Parathyroid adenoma (tissue), 2 donors: ENCODE data around the gene KIF26B.

Experiments
- H2AFZ ChIP-seq: fragments of 300-600 bp; sonication (generic); one replicate; pipeline ENCODE4 v1.7.0; 2017; ENCODE audit warnings: antibody characterized with exemption, mild to moderate bottlenecking
- H3K27ac ChIP-seq: fragments of 300-600 bp; sonication (generic); one replicate; pipeline ENCODE4 v1.7.0; 2017
- H3K27me3 ChIP-seq: fragments of 300-600 bp; sonication (generic); one replicate; pipeline ENCODE4 v1.7.0; 2017; ENCODE audit warnings: low read length; ENCODE audit not compliant: control insufficient read depth, insufficient read depth
- H3K36me3 ChIP-seq: fragments of 300-600 bp; sonication (generic); one replicate; pipeline ENCODE4 v1.7.0; 2017; ENCODE audit warnings: low read length; ENCODE audit not compliant: control insufficient read depth, insufficient read depth
- H3K4me1 ChIP-seq: fragments of 300-600 bp; sonication (generic); one replicate; pipeline ENCODE4 v1.7.0; 2017; ENCODE audit warnings: control low read depth
- H3K4me2 ChIP-seq: fragments of 300-600 bp; sonication (generic); one replicate; pipeline ENCODE4 v1.7.0; 2017; ENCODE audit warnings: low read length
- H3K4me3 ChIP-seq: fragments of 300-600 bp; sonication (generic); one replicate; pipeline ENCODE4 v1.7.0; 2017; ENCODE audit warnings: low read depth, low read length
- H3K79me2 ChIP-seq: fragments of 300-600 bp; sonication (generic); one replicate; pipeline ENCODE4 v1.7.0; 2017; ENCODE audit warnings: control low read depth
- H3K9ac ChIP-seq: fragments of 300-600 bp; sonication (generic); one replicate; pipeline ENCODE4 v1.7.0; 2017; ENCODE audit warnings: mild to moderate bottlenecking
- H3K9me3 ChIP-seq: fragments of 300-600 bp; sonication (generic); one replicate; pipeline ENCODE4 v1.7.0; 2017; ENCODE audit warnings: low read length; ENCODE audit not compliant: control insufficient read depth
- CTCF ChIP-seq: fragments of 300-600 bp; sonication (generic); IDR thresholded peaks from one replicate; pipeline ENCODE4 v1.7.0; 2017; ENCODE audit warnings: antibody characterized with exemption, mild to moderate bottlenecking
- donor health status: primary hyperparathyroidism.

The KIF26B gene

GRCh38 chr1:245325922-245326795, 171.4 kb downstream of the KIF26B start:
- Histone ChIP-seq H3K4me2 (no peak overlapping the region), H3K4me3 (no peak overlapping the region), H3K36me3 (no peaks in the 10 kb centered on the region), H3K9ac (no peak overlapping the region), H3K27me3 (no peaks in the 10 kb centered on the region), H3K9me3 (no peaks in the 10 kb centered on the region), H3K27ac (no peak overlapping the region), H2AFZ (no peak overlapping the region), H3K79me2 (no peaks in the 10 kb centered on the region), H3K4me1 (no peaks in the 10 kb centered on the region)
- no peak for TF ChIP-seq CTCF

GRCh38 chr1:245327360-245327759, 172.6 kb downstream of the KIF26B start:
- Histone ChIP-seq H3K4me1 (no peaks in the 10 kb centered on the region), H3K9me3 (no peaks in the 10 kb centered on the region), H2AFZ (no peak overlapping the region), H3K9ac (no peak overlapping the region), H3K27me3 (no peaks in the 10 kb centered on the region), H3K4me3 (no peak overlapping the region), H3K4me2 (no peak overlapping the region), H3K36me3 (no peaks in the 10 kb centered on the region), H3K79me2 (no peaks in the 10 kb centered on the region), H3K27ac (no peak overlapping the region)
- no peak for TF ChIP-seq CTCF

- Histone ChIP-seq H3K36me3 (no peaks in the 10 kb centered on the region), H2AFZ (no peak overlapping the region), H3K27ac (no peak overlapping the region), H3K4me1 (no peaks in the 10 kb centered on the region), H3K79me2 (no peaks in the 10 kb centered on the region), H3K4me3 (no peak overlapping the region), H3K27me3 (no peaks in the 10 kb centered on the region), H3K4me2 (no peak overlapping the region), H3K9me3 (no peaks in the 10 kb centered on the region), H3K9ac (no peak overlapping the region)
- no peak for TF ChIP-seq CTCF
These were observed 173.1 kb downstream of the KIF26B start for GRCh38 chr1:245327842-245328241.

GRCh38 chr1:245330951-245331350, 176.2 kb downstream of the KIF26B start:
- H3K4me1 ChIP-seq = no peaks in the 10 kb centered on the region
- H3K9ac ChIP-seq = no peak overlapping the region
- H3K27ac ChIP-seq = no peak overlapping the region
- no peak overlapping the region for H3K4me3 ChIP-seq
- H3K27me3 ChIP-seq = no peaks in the 10 kb centered on the region
- H3K36me3 ChIP-seq = no peaks in the 10 kb centered on the region
- no peak for TF ChIP-seq CTCF
- H3K9me3 ChIP-seq = no peaks in the 10 kb centered on the region
- H2AFZ ChIP-seq = no peak overlapping the region
- H3K79me2 ChIP-seq = no peaks in the 10 kb centered on the region
- H3K4me2 ChIP-seq = no peak overlapping the region

- H3K27me3 ChIP-seq = no peaks in the 10 kb centered on the region
- no peak overlapping the region for H3K9ac ChIP-seq
- H2AFZ ChIP-seq = no peak overlapping the region
- no peak for TF ChIP-seq CTCF
- H3K9me3 ChIP-seq = no peaks in the 10 kb centered on the region
- no peaks in the 10 kb centered on the region for H3K4me1 ChIP-seq
- no peaks in the 10 kb centered on the region for H3K36me3 ChIP-seq
- no peak overlapping the region for H3K4me3 ChIP-seq
- no peaks in the 10 kb centered on the region for H3K79me2 ChIP-seq
- no peak overlapping the region for H3K27ac ChIP-seq
- no peak overlapping the region for H3K4me2 ChIP-seq
These were observed 177.3 kb downstream of the KIF26B start for GRCh38 chr1:245332085-245332484.
